ENCODE data around the gene RNF6.
"Not testable (repeated sequence)": the region's sequence is repeated elsewhere in the genome, so short reads cannot be mapped to it uniquely, and the experiment has no call there.

RNF6 gene

GRCh38 chr13:26221721-26222519 is at the start of gene RNF6:
Gene RNF6 (minus strand): TSS chr13:26222314. CDS start chr13:26219649, 2,665 bp downstream.
- peak; percentile 99 for DNase-seq (ENCODE audit: low read depth)

GRCh38 chr13:26270707-26271106 is 48.6 kb upstream of the RNF6 start:
- DNase-seq (ENCODE audit: low read depth) = no peak

- no peak for DNase-seq (ENCODE audit: low read depth)
Measured at GRCh38 chr13:26266311-26266710, 44.2 kb upstream of the RNF6 start.

GRCh38 chr13:26262156-26262555 is 40.0 kb upstream of the RNF6 start:
- no peak for DNase-seq (ENCODE audit: low read depth)

- DNase-seq (ENCODE audit: low read depth) = no peak
Measured at GRCh38 chr13:26259634-26260033, 37.5 kb upstream of the RNF6 start.

- DNase-seq (ENCODE audit: low read depth) = no peak
Measured at GRCh38 chr13:26257049-26257448, 34.9 kb upstream of the RNF6 start.

GRCh38 chr13:26255691-26256277 is 33.7 kb upstream of the RNF6 start:
- DNase-seq (ENCODE audit: low read depth) = no peak

- no peak for DNase-seq (ENCODE audit: low read depth)
Measured at GRCh38 chr13:26255115-26255514, 33.0 kb upstream of the RNF6 start.

- peak; percentile 11 for DNase-seq (ENCODE audit: low read depth)
Measured at GRCh38 chr13:26254583-26255111, 32.5 kb upstream of the RNF6 start.

- DNase-seq (ENCODE audit: low read depth) = peak; percentile 97
Measured at GRCh38 chr13:26253787-26254582, 31.9 kb upstream of the RNF6 start, which contains the start of gene CDK8. Gene CDK8 (plus strand): TSS chr13:26254129. CDS start chr13:26254642, 513 bp downstream.

- DNase-seq (ENCODE audit: low read depth) = no peak
Measured at GRCh38 chr13:26253262-26253786, 31.2 kb upstream of the RNF6 start.

- not testable (repeated sequence) for DNase-seq (ENCODE audit: low read depth)
Measured at GRCh38 chr13:26252006-26252405, 29.9 kb upstream of the RNF6 start.

- DNase-seq (ENCODE audit: low read depth) = no peak
Measured at GRCh38 chr13:26249551-26249950, 27.4 kb upstream of the RNF6 start.

- DNase-seq (ENCODE audit: low read depth) = no peak
Measured at GRCh38 chr13:26247608-26248007, 25.5 kb upstream of the RNF6 start.

- DNase-seq (ENCODE audit: low read depth) = no peak
Measured at GRCh38 chr13:26247011-26247410, 24.9 kb upstream of the RNF6 start.

GRCh38 chr13:26246154-26246553 is 24.0 kb upstream of the RNF6 start:
- DNase-seq (ENCODE audit: low read depth) = no peak

- DNase-seq (ENCODE audit: low read depth) = no peak
Measured at GRCh38 chr13:26236296-26236695, 14.2 kb upstream of the RNF6 start.

- DNase-seq (ENCODE audit: low read depth) = no peak
Measured at GRCh38 chr13:26230703-26231102, 8.6 kb upstream of the RNF6 start.

GRCh38 chr13:26229080-26229615 is 7.0 kb upstream of the RNF6 start:
- DNase-seq (ENCODE audit: low read depth) = no peak

GRCh38 chr13:26228096-26228495 is 6.0 kb upstream of the RNF6 start:
- DNase-seq (ENCODE audit: low read depth) = no peak

- DNase-seq (ENCODE audit: low read depth) = no peak
Measured at GRCh38 chr13:26227166-26227971, 5.3 kb upstream of the RNF6 start.
